Trophoblast cell (in vitro differentiated cells and primary cell): ENCODE results near the gene SEC24A.
"Not testable (repeated sequence)": the region's sequence is repeated elsewhere in the genome, so short reads cannot be mapped to it uniquely, and the experiment has no call there.

Source experiments
- DNase-seq, 2 donors: peaks; one replicate each; pipeline ENCODE4 v3.0.0-alpha.2; 2016
- H2AFZ ChIP-seq: 2 replicates; pipeline ENCODE4 v1.6.1; 2013; ENCODE audit warnings: low read length, moderate library complexity, mild to moderate bottlenecking; ENCODE audit not compliant: insufficient read depth, poor library complexity
- H2AK5ac ChIP-seq: 2 replicates; pipeline ENCODE4 v1.6.1; 2013; ENCODE audit warnings: mild to moderate bottlenecking, low read length
- H2BK120ac ChIP-seq: 2 replicates; pipeline ENCODE4 v1.6.1; 2013; ENCODE audit warnings: low read length, mild to moderate bottlenecking, moderate library complexity; ENCODE audit not compliant: insufficient read depth, poor library complexity
- H2BK12ac ChIP-seq: 2 replicates; pipeline ENCODE4 v1.6.1; 2013; ENCODE audit warnings: mild to moderate bottlenecking, low read length, moderate library complexity
- H2BK5ac ChIP-seq: 2 replicates; pipeline ENCODE4 v1.6.1; 2013; ENCODE audit warnings: low read length, low read depth, moderate library complexity, mild to moderate bottlenecking; ENCODE audit not compliant: poor library complexity
- H3K14ac ChIP-seq: 2 replicates; pipeline ENCODE4 v1.6.1; 2013; ENCODE audit warnings: mild to moderate bottlenecking, low read length
- H3K18ac ChIP-seq: 2 replicates; pipeline ENCODE4 v1.6.1; 2013; ENCODE audit warnings: mild to moderate bottlenecking, low read length
- H3K23ac ChIP-seq: 2 replicates; pipeline ENCODE4 v1.6.1; 2013; ENCODE audit warnings: low read length
- H3K27ac ChIP-seq: 2 replicates; pipeline ENCODE4 v1.5.1; 2013; ENCODE audit warnings: low read depth, mild to moderate bottlenecking, inconsistent platforms, low read length, moderate library complexity
- H3K27me3 ChIP-seq: 2 replicates; pipeline ENCODE4 v1.6.1; 2013; ENCODE audit warnings: inconsistent platforms, mild to moderate bottlenecking, low read length, moderate library complexity; ENCODE audit not compliant: insufficient read depth
- H3K36me3 ChIP-seq, 2 experiments: 1 replicate in 1 of 2; 2 replicates in 1 of 2; pipeline ENCODE4 v1.6.1; 2013; ENCODE audit warnings: low read length in 2 of 2, mild to moderate bottlenecking in 2 of 2, moderate library complexity in 1 of 2; ENCODE audit not compliant: insufficient read depth in 2 of 2, control insufficient read depth in 1 of 2
- H3K4ac ChIP-seq: 2 replicates; pipeline ENCODE4 v1.6.1; 2013; ENCODE audit warnings: low read depth, mild to moderate bottlenecking, low read length, moderate library complexity
- H3K4me1 ChIP-seq, 2 experiments: 1 replicate in 1 of 2; 2 replicates in 1 of 2; pipeline ENCODE4 v1.6.1; 2013; ENCODE audit warnings: low read length in 2 of 2, mild to moderate bottlenecking in 2 of 2, moderate library complexity in 1 of 2; ENCODE audit not compliant: insufficient read depth in 2 of 2, control insufficient read depth in 1 of 2
- H3K4me2 ChIP-seq: 2 replicates; pipeline ENCODE4 v1.6.1; 2013; ENCODE audit warnings: inconsistent platforms, mild to moderate bottlenecking, low read length, moderate library complexity
- H3K4me3 ChIP-seq: 2 replicates; pipeline ENCODE4 v1.5.1; 2013; ENCODE audit warnings: mild to moderate bottlenecking, low read depth, low read length, inconsistent platforms
- H3K79me1 ChIP-seq: one replicate; pipeline ENCODE4 v1.6.1; 2013; ENCODE audit warnings: low read length
- H3K79me2 ChIP-seq: 2 replicates; pipeline ENCODE4 v1.6.1; 2013; ENCODE audit warnings: low read length, mild to moderate bottlenecking; ENCODE audit not compliant: control insufficient read depth, insufficient read depth, poor library complexity
- H3K9ac ChIP-seq: 2 replicates; pipeline ENCODE4 v1.6.1; 2013; ENCODE audit warnings: mild to moderate bottlenecking, low read length
- H3K9me3 ChIP-seq: 2 replicates; pipeline ENCODE4 v1.6.1; 2013; ENCODE audit warnings: low read depth, mild to moderate bottlenecking, control low read depth, inconsistent platforms, low read length; ENCODE audit not compliant: insufficient read depth
- H4K12ac ChIP-seq: 2 replicates; pipeline ENCODE4 v1.6.1; 2013; ENCODE audit warnings: low read depth, mild to moderate bottlenecking, low read length, moderate library complexity
- H4K8ac ChIP-seq: 2 replicates; pipeline ENCODE4 v1.6.1; 2013; ENCODE audit warnings: low read depth, mild to moderate bottlenecking, low read length, moderate library complexity
- H4K91ac ChIP-seq: one replicate; pipeline ENCODE4 v1.6.1; 2013; ENCODE audit warnings: low read depth, mild to moderate bottlenecking, low read length, moderate library complexity
- WGBS: extraction: QIAGEN DNeasy Blood & Tissue Kit; methylation state at CpG from one replicate; pipeline ENCODE4 v1.1.7; 2013; ENCODE audit warnings: missing lambda C conversion rate; ENCODE audit not compliant: insufficient read length, insufficient coverage; ENCODE audit errors: extremely low coverage; 5-methylcytosine and 5-hydroxymethylcytosine counted together

Gene SEC24A

DNA sequence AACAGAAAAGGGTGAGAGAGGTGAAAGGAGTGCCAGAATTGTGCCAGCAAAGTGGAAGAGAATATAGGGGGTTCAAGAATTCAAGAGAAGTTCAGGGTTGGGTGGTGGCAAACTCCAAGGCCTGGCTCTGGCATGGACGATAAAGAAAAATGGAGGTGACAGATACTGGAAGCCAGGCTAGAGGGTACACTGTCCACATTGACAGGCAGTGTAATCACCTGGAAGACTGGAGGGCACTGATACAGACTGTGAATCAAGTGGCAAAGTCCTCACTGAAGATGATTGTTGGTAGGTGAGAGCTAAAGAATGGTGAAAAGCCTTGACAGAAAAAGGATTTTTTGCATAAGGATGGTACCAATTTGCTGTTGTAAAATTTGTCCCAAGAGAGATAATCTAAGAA, 23.0 kb upstream of the SEC24A start:
- no peak overlapping the region for H3K18ac ChIP-seq
- H2BK120ac ChIP-seq = no peak overlapping the region
- DNase-seq = no peak
- H4K8ac ChIP-seq = no peak overlapping the region
- no peak overlapping the region for H2BK5ac ChIP-seq
- no peak overlapping the region for H3K4me2 ChIP-seq
- H3K27me3 ChIP-seq = no peaks in the 10 kb centered on the region
- H3K23ac ChIP-seq = no peak overlapping the region
- no peaks in the 10 kb centered on the region for H3K79me1 ChIP-seq
- H3K79me2 ChIP-seq = no peaks in the 10 kb centered on the region
- no peak overlapping the region for H2AK5ac ChIP-seq
- no peak overlapping the region for H4K12ac ChIP-seq
- H3K9ac ChIP-seq = no peak overlapping the region
- no peak overlapping the region for H3K27ac ChIP-seq
- no peak overlapping the region for H2AFZ ChIP-seq
- H3K9me3 ChIP-seq = no peaks in the 10 kb centered on the region
- H3K36me3 ChIP-seq = peaks cover 7 to 14% of the 10 kb centered on the region in 2 experiments
- H3K4me3 ChIP-seq = no peak overlapping the region
- no peak overlapping the region for H3K4ac ChIP-seq
- no peaks in the 10 kb centered on the region for H3K4me1 ChIP-seq
- H2BK12ac ChIP-seq = no peak overlapping the region
- H3K14ac ChIP-seq = no peak overlapping the region
- no peak overlapping the region for H4K91ac ChIP-seq
- WGBS = no CpG with 5 or more reads among the region's 1 CpG

GRCh38 chr5:134626369-134627014, 22.1 kb upstream of the SEC24A start:
- Histone ChIP-seq H3K4me3 (no peak overlapping the region), H3K9me3 (no peaks in the 10 kb centered on the region), H2BK5ac (no peak overlapping the region), H3K4me2 (no peak overlapping the region), H3K79me1 (no peaks in the 10 kb centered on the region), H2AK5ac (no peak overlapping the region), H3K4me1 (no peaks in the 10 kb centered on the region), H3K4ac (no peak overlapping the region), H2BK120ac (no peak overlapping the region), H3K14ac (no peak overlapping the region), H2AFZ (no peak overlapping the region), H3K36me3 (peaks cover 3 to 10% of the 10 kb centered on the region in 2 experiments), H4K91ac (no peak overlapping the region), H3K9ac (no peak overlapping the region), H3K18ac (no peak overlapping the region), H3K23ac (no peak overlapping the region), H3K27me3 (no peaks in the 10 kb centered on the region), H4K12ac (no peak overlapping the region), H3K27ac (no peak overlapping the region), H3K79me2 (no peaks in the 10 kb centered on the region), H4K8ac (no peak overlapping the region), H2BK12ac (no peak overlapping the region)
- peak; percentile 7 to 74 for DNase-seq
- WGBS = no CpG with 5 or more reads among the region's 2 CpGs

- H3K79me2 ChIP-seq = peaks cover 5% of the 10 kb centered on the region
- no CpG with 5 or more reads among the region's 10 CpGs for WGBS
- H4K8ac ChIP-seq = no peak overlapping the region
- H2BK12ac ChIP-seq = no peak overlapping the region
- H3K14ac ChIP-seq = no peak overlapping the region
- H2AFZ ChIP-seq = no peak overlapping the region
- no peak overlapping the region for H3K9ac ChIP-seq
- H2BK120ac ChIP-seq = no peak overlapping the region
- H2BK5ac ChIP-seq = no peak overlapping the region
- no peaks in the 10 kb centered on the region for H3K27me3 ChIP-seq
- peak in 1 of 2 donors; percentile 35 for DNase-seq
- no peaks in the 10 kb centered on the region for H3K36me3 ChIP-seq
- no peak overlapping the region for H3K4ac ChIP-seq
- no peak overlapping the region for H3K27ac ChIP-seq
- no peak overlapping the region for H3K4me3 ChIP-seq
- H4K91ac ChIP-seq = no peak overlapping the region
- no peak overlapping the region for H3K23ac ChIP-seq
- H3K4me2 ChIP-seq = no peak overlapping the region
- no peaks in the 10 kb centered on the region for H3K9me3 ChIP-seq
- no peak overlapping the region for H2AK5ac ChIP-seq
- H3K4me1 ChIP-seq = peaks cover 0 to 2% of the 10 kb centered on the region in 2 experiments
- H3K18ac ChIP-seq = no peak overlapping the region
- peaks cover 3% of the 10 kb centered on the region for H3K79me1 ChIP-seq
- no peak overlapping the region for H4K12ac ChIP-seq
Observed at GRCh38 chr5:134634227-134634626, 14.4 kb upstream of the SEC24A start.

DNA sequence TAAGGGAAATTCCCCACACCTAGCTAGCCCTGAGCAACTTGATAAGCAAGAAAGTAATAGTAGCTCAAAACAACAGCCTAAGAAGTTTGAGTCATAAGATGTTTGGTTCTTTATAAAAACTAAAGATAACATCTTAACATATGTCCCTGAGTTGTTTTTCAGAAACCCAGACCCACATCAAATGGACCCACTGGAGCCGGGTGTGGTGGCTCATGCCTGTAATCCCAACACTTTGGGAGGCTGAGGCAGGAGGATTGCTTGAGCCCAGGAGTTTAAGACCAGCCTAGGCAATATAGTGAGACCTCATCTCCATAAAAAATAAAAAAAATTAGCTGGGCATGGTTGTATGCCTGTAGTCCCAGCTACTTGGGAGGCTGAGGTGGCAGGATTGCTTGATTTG, 13.2 kb upstream of the SEC24A start:
- H3K14ac ChIP-seq, H2BK12ac ChIP-seq, H3K27ac ChIP-seq, H3K79me1 ChIP-seq, H2AK5ac ChIP-seq, H3K27me3 ChIP-seq, H3K23ac ChIP-seq, H4K12ac ChIP-seq, H3K4ac ChIP-seq, H3K4me3 ChIP-seq, H3K9me3 ChIP-seq, H3K9ac ChIP-seq, H3K4me1 ChIP-seq, DNase-seq, H3K4me2 ChIP-seq, H2BK5ac ChIP-seq, H2AFZ ChIP-seq, H2BK120ac ChIP-seq, H3K18ac ChIP-seq, H3K79me2 ChIP-seq, H4K8ac ChIP-seq, H3K36me3 ChIP-seq, H4K91ac ChIP-seq: not testable (repeated sequence)
- WGBS = no CpG with 5 or more reads among the region's 1 CpG
